ENCODE measurements around the gene MKS1. TPM values are rescaled to one million over a fixed set of nuclear protein-coding genes. Genes with fewer than 3 reads are reported as not detected.

The MKS1 gene
- total and polyA plus RNA-seq, 2 donors (not counting 1 experiment from before 2014, with no cell fraction given): 8.7 to 17.8 TPM

GRCh38 chr17:58184308-58184985 lies 34.6 kb downstream of the MKS1 start:
- peaks cover 8% of the 10 kb centered on the region for H3K27me3 ChIP-seq (ENCODE audit: control insufficient read depth, insufficient read depth, low read length)
- TF ChIP-seq, protein P1, sequence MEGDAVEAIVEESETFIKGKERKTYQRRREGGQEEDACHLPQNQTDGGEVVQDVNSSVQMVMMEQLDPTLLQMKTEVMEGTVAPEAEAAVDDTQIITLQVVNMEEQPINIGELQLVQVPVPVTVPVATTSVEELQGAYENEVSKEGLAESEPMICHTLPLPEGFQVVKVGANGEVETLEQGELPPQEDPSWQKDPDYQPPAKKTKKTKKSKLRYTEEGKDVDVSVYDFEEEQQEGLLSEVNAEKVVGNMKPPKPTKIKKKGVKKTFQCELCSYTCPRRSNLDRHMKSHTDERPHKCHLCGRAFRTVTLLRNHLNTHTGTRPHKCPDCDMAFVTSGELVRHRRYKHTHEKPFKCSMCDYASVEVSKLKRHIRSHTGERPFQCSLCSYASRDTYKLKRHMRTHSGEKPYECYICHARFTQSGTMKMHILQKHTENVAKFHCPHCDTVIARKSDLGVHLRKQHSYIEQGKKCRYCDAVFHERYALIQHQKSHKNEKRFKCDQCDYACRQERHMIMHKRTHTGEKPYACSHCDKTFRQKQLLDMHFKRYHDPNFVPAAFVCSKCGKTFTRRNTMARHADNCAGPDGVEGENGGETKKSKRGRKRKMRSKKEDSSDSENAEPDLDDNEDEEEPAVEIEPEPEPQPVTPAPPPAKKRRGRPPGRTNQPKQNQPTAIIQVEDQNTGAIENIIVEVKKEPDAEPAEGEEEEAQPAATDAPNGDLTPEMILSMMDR (conservative IDR thresholded peaks at IDR 0.05 in 1 of 2, IDR thresholded peaks at IDR 0.05 in 1 of 2; ENCODE audit: low read depth in 1 of 2, low read length in 2 of 2): no peak
- no peak for TF ChIP-seq EZH2 (IDR thresholded peaks at IDR 0.05; ENCODE audit: low read length, missing control alignments)
- no peak overlapping the region for H3K27ac ChIP-seq (ENCODE audit: insufficient read depth, low read length)
- DNase-seq (ENCODE audit: low read depth in 2 of 2): peak; percentile 21 to 86
- H3K9me3 ChIP-seq (ENCODE audit: control insufficient read depth, insufficient read depth, low read depth, low read length): no peaks in the 10 kb centered on the region
- H3K4me1 ChIP-seq (ENCODE audit: control insufficient read depth, extremely low read depth, insufficient read depth, low read length): peaks cover under 1% of the 10 kb centered on the region
- no peak overlapping the region for H3K4me3 ChIP-seq (replicated peaks in 1 of 4; ENCODE audit: control extremely low read depth in 1 of 4, insufficient read depth in 1 of 4, low read depth in 3 of 4, low read length in 4 of 4)
- H4K20me1 ChIP-seq (ENCODE audit: control insufficient read depth, extremely low read depth, insufficient read depth, low read length): no peaks in the 10 kb centered on the region
- H3K9ac ChIP-seq (ENCODE audit: insufficient read depth, low read length): no peak overlapping the region
- H2AFZ ChIP-seq (ENCODE audit: low read length): no peak overlapping the region
- no peak overlapping the region for H3K4me2 ChIP-seq (ENCODE audit: extremely low read depth, insufficient read depth, low read length)
- H3K79me2 ChIP-seq (ENCODE audit: control insufficient read depth, insufficient read depth, low read length): no peaks in the 10 kb centered on the region
- no peaks in the 10 kb centered on the region for H3K36me3 ChIP-seq (ENCODE audit: control insufficient read depth, insufficient read depth, low read length)

- H3K79me2 ChIP-seq (ENCODE audit: control insufficient read depth, insufficient read depth, low read length): no peaks in the 10 kb centered on the region
- no peaks in the 10 kb centered on the region for H4K20me1 ChIP-seq (ENCODE audit: control insufficient read depth, extremely low read depth, insufficient read depth, low read length)
- no peaks in the 10 kb centered on the region for H3K9me3 ChIP-seq (ENCODE audit: control insufficient read depth, insufficient read depth, low read depth, low read length)
- H3K36me3 ChIP-seq (ENCODE audit: control insufficient read depth, insufficient read depth, low read length): no peaks in the 10 kb centered on the region
- no peak overlapping the region for H3K27ac ChIP-seq (ENCODE audit: insufficient read depth, low read length)
- H3K9ac ChIP-seq (ENCODE audit: insufficient read depth, low read length): no peak overlapping the region
- H3K4me2 ChIP-seq (ENCODE audit: extremely low read depth, insufficient read depth, low read length): no peak overlapping the region
- no peak for TF ChIP-seq EZH2 (IDR thresholded peaks at IDR 0.05; ENCODE audit: low read length, missing control alignments)
- TF ChIP-seq, protein P1 (conservative IDR thresholded peaks at IDR 0.05 in 1 of 2, IDR thresholded peaks at IDR 0.05 in 1 of 2; ENCODE audit: low read depth in 1 of 2, low read length in 2 of 2): no peak
- no peaks in the 10 kb centered on the region for H3K4me1 ChIP-seq (ENCODE audit: control insufficient read depth, extremely low read depth, insufficient read depth, low read length)
- DNase-seq (ENCODE audit: low read depth in 2 of 2): no peak
- no peak overlapping the region for H2AFZ ChIP-seq (ENCODE audit: low read length)
- peaks cover 8% of the 10 kb centered on the region for H3K27me3 ChIP-seq (ENCODE audit: control insufficient read depth, insufficient read depth, low read length)
- H3K4me3 ChIP-seq (replicated peaks in 1 of 4; ENCODE audit: control extremely low read depth in 1 of 4, insufficient read depth in 1 of 4, low read depth in 3 of 4, low read length in 4 of 4): no peak overlapping the region
Observed at GRCh38 chr17:58183514-58183913, 35.5 kb downstream of the MKS1 start.

DNA sequence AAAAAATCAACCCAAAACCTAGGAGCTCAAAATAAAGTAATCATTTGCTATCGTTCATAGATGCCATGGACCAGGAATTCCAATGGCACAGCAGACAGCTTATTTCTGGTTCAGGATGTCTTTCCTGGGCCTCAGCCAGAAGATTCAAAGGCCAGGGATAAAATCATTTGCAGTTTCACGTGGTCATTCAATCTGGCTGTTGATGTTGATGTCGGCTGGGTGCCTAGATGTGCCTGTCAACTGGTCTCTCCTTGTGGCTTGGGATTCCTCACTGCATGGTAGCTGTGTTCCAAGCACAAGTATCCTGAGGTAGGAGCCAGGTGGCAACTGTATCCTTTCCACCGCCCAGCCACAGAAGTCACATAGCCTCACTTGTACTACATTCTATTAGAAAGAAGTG lies 37.3 kb downstream of the MKS1 start:
- H3K4me1 ChIP-seq (ENCODE audit: control insufficient read depth, extremely low read depth, insufficient read depth, low read length): no peaks in the 10 kb centered on the region
- no peak overlapping the region for H3K27ac ChIP-seq (ENCODE audit: insufficient read depth, low read length)
- no peak overlapping the region for H3K4me3 ChIP-seq (replicated peaks in 1 of 4; ENCODE audit: control extremely low read depth in 1 of 4, insufficient read depth in 1 of 4, low read depth in 3 of 4, low read length in 4 of 4)
- no peaks in the 10 kb centered on the region for H4K20me1 ChIP-seq (ENCODE audit: control insufficient read depth, extremely low read depth, insufficient read depth, low read length)
- no peak overlapping the region for H2AFZ ChIP-seq (ENCODE audit: low read length)
- H3K9ac ChIP-seq (ENCODE audit: insufficient read depth, low read length): no peak overlapping the region
- no peak overlapping the region for H3K4me2 ChIP-seq (ENCODE audit: extremely low read depth, insufficient read depth, low read length)
- no peaks in the 10 kb centered on the region for H3K9me3 ChIP-seq (ENCODE audit: control insufficient read depth, insufficient read depth, low read depth, low read length)
- no peaks in the 10 kb centered on the region for H3K27me3 ChIP-seq (ENCODE audit: control insufficient read depth, insufficient read depth, low read length)
- H3K79me2 ChIP-seq (ENCODE audit: control insufficient read depth, insufficient read depth, low read length): no peaks in the 10 kb centered on the region
- no peaks in the 10 kb centered on the region for H3K36me3 ChIP-seq (ENCODE audit: control insufficient read depth, insufficient read depth, low read length)
- TF ChIP-seq, protein P1 (conservative IDR thresholded peaks at IDR 0.05 in 1 of 2, IDR thresholded peaks at IDR 0.05 in 1 of 2; ENCODE audit: low read depth in 1 of 2, low read length in 2 of 2): no peak
- TF ChIP-seq EZH2 (IDR thresholded peaks at IDR 0.05; ENCODE audit: low read length, missing control alignments): no peak
- no peak for DNase-seq (ENCODE audit: low read depth in 2 of 2)
